Inferior parietal cortex (tissue), 1 donor: ENCODE data around the gene KAZALD1.
A peak's percentile ranks its signal among the peaks of the same experiment; 100 is the strongest.
"Not testable (repeated sequence)": the region's sequence is repeated elsewhere in the genome, so short reads cannot be mapped to it uniquely, and the experiment has no call there.

Experiments
- DNase-seq: peaks from one replicate; pipeline ENCODE4 v3.0.0-alpha.2; 2016; ENCODE audit errors: extremely low spot score

Gene KAZALD1

DNA sequence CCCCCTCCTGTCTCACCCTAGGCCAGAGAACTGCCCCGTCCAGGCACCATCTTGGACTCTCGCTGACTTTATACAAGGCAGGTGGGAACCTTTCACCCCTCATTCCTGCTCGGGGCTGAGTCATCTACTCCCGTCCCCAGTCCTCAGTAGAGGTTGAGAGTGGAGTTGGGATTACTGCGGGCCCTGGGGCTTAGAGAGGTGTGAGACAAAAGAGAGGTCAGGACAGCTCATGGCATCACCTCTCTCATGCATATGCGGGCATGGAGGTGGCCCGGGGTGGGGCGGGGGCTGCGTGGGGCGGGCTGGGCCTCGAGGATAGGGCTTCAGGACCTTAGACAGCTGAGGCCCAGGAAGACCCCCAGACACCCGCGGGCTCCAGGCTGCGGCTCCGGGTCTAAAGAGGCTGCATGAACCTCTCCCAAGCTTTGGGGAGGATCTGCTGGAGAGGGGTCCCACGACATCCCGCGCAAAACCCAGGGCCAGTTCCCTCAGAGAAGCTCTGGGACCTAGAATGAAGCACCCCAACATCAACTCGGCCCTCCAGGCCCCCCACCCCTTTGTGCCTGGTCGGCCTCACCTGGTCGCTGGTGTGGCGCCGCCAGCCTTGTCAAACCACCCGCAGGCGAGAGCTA is 31.2 kb upstream of the KAZALD1 start:
- DNase-seq: no peak

DNA sequence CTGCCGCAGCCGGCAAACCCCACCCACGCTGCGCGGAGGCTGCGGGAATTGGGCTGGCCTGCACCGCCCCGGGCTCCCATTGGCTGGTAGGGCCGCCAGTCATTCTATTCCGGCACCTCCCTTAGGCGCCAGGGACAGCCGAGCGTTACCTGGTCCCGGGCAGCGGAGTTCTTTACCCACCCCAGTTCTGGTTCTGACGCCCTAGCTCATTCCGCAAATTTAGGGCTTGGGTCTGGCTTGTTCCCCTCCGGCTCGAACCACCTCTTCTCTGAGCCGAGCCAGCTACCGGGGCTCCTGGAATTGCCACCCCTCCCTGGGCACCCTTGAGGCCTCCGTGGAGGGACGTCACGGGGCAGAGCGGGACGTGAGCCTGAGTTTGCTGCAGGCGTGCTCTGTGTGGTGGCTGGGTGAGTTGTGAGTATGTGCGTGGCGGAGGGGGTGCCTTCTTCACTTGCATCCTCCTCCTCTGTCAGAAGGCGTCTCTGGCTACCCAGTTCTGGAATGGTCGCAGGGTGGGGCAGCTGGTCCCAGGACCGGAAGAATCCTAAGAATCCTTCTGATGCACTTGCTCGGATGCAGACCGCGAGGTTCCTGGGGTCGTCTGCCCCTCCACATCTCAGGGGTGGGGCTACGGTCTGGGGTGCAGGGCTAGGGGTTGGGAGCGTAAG is 30.5 kb upstream of the KAZALD1 start, which contains the start of the genes PDZD7 and SFXN3:
TSS of gene PDZD7 (minus strand) at position 2 of the 668 bp plus-strand sequence. CDS start 910 bp downstream, outside the sequence.
TSS of gene SFXN3 (plus strand) at position 107 of the 668 bp plus-strand sequence. CDS start 3,461 bp downstream, outside the sequence.
- peak; percentile 93 for DNase-seq

- DNase-seq: peak; percentile 84
These were observed 29.8 kb upstream of the KAZALD1 start for GRCh38 chr10:101031796-101032636.

- peak; percentile 69 for DNase-seq
These were observed 29.1 kb upstream of the KAZALD1 start for GRCh38 chr10:101032637-101033224.

GRCh38 chr10:101033276-101033675 is 28.5 kb upstream of the KAZALD1 start:
- no peak for DNase-seq

- DNase-seq: not testable (repeated sequence)
These were observed 27.4 kb upstream of the KAZALD1 start for GRCh38 chr10:101034404-101034803.

DNA sequence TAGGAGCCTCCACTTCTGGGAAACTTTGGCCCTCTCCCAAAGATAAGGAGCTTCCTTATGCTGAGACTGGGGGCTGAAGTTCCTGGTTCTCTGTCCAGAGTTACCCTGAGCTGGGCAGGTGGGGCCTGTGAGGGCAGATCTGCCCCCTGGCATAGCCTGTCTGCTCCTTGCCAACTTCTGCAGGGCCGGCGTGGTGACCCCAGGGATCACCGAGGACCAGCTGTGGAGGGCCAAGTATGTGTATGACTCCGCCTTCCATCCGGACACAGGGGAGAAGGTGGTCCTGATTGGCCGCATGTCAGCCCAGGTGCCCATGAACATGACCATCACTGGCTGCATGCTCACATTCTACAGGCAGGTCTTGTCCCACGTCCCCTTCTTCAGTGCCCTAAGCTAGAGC is 26.5 kb upstream of the KAZALD1 start:
- no peak for DNase-seq

GRCh38 chr10:101035916-101036702 is 25.7 kb upstream of the KAZALD1 start:
- DNase-seq: no peak

GRCh38 chr10:101036726-101037125 is 25.1 kb upstream of the KAZALD1 start:
- no peak for DNase-seq

DNA sequence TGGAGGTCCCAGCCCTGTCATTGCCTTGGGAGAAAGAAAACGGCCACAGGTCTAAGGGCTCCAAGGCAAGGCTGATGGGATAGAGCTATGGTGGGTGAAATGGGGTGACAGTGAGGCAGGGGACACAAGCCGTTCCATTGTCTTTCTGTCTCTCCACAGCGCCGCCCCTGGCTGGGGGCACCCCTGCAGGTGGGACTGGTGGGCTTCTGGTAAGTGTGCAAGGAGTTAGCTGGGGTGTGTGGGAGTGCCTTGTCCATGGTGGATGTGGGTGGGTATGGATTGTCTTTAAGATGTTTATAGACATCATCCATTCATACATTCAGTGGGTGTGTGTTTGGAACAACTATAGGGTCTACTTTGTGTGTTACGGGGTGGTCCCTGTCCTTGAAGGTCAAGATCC is 23.3 kb upstream of the KAZALD1 start:
- DNase-seq: no peak

DNA sequence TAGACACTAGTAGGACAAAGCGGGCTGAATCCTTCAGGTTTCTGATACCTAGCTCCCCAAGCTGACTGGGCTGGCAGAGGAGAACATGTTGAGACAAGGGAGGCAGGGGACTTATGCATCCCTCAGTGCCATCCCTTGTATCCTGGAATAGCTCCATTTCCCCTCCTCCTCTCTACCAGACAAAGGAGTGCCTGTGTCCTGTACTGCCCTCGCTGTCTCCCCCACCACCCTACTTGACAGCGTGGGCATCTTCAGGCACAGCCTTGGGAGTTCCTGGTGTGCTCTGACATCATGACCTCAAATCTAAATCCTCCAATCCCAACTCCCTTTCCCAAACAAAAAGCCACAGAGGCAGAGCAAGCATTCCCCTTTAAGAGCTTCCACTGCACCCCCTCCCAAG is 21.7 kb upstream of the KAZALD1 start:
- DNase-seq: no peak

- DNase-seq: no peak
These were observed 20.9 kb upstream of the KAZALD1 start for GRCh38 chr10:101040851-101041250.

GRCh38 chr10:101041252-101041761 is 20.5 kb upstream of the KAZALD1 start:
- DNase-seq: peak; percentile 93

DNA sequence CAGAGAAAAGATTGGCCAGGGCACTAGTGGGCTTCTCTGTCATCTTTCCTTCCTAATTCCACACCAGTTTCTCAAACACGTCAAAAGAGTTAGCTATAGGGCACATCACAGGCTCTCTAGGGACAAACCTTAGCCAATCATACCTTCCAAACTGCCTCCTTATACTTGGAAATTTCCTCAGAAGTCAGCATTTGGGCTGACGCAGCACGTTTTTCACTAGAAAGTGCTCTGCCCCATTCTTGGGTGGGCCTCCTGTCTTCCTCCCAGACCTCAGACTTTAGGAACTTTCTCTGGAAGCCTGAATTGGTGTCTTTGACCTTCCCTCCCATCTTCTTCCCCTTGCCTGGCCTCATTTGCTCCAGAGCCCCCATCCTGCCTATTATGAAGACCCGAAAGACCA is 19.7 kb upstream of the KAZALD1 start:
- DNase-seq: no peak

DNA sequence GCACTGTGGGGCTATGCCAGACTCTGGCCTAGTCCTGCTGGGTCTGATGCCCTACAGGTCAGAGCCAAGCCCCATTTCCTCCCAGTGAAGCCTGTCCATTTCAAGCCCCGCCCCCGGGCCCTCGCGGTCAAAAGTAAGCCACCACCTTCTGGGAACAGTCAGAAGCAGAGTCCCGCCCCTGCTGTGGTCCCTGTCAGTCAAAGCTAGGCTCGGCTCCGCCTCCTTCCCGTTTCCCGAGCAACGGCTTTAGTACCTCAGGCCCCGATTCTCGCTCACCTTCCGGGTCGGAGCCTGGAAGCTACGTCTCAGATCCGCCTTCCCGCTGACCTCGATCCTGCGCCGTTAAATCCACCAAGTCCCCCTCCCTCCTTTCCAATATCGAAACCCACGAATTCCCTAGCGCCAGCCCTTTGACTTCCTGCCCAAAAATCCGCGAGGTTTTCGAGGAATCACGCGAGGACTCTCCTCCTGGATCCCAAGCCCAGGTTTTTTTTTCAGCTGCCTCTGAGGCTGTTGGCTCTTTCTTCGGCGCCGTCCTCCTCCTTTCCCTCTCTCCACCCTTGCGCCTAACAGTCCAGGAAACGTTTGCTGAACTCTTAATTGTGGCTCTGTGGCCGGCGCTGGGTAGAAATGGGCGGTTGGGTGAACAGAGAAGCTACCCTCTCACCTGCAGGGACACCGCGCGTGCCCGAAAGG is 19.0 kb upstream of the KAZALD1 start:
- peak; percentile 81 for DNase-seq

DNA sequence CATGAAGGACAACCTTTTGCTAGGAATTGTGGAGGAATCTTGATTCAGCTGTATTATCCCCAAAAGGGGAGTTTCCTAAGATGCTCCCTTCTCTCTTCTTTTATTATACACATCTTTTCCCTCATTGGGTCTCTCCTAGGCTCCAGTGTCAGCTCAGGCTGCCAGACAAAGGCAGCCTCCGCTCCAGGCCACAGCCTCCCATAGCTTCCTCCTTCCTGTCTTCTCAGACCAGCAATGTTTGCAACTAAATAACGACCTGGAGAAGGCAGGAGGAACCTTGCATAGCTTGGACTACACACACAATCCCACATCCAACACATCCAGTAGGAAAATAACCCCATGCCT is 18.5 kb upstream of the KAZALD1 start:
- no peak for DNase-seq

GRCh38 chr10:101044117-101044516 is 17.7 kb upstream of the KAZALD1 start:
- no peak for DNase-seq

- DNase-seq: no peak
These were observed 15.2 kb upstream of the KAZALD1 start for GRCh38 chr10:101046332-101047238.

GRCh38 chr10:101047268-101047667 is 14.5 kb upstream of the KAZALD1 start:
- no peak for DNase-seq
